Measurements from ENCODE around the gene SMARCB1.

The SMARCB1 gene

DNA sequence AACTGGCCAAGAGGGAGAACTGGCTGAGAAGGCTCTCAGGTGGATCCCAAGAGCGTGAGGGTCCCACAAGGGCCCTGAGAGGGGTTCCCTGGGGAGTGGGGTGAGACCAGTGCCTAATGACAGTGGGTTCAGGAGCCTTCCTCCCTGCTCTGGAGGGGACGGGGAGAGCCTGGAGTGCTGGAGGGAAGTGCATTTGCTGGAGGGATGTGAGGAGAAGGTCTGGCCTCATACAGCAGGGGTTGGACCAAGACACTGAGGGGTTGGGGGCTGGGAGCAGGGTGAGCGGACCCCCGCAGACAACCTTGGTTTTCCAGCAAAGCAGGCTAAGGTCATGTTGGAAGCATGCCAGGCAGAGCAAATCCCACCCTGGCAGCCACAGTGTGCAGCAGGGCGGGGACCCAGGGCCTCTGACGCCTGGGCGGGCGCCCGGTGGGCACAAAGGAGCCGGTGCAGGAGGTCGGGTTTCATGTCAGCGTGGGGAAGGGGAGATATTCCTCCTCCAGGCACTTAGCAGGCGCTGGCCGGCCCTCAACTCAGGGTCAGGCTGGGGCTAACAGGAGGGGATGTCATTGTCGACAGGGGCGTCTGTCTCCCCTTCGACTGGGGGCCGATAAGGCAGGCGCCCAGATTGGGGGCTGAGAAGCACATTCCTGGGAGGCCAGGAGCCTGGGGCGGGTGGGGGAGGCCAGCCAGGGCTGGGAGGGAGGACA, 55.1 kb downstream of the SMARCB1 start:
- TF ChIP-seq, protein P1, sequence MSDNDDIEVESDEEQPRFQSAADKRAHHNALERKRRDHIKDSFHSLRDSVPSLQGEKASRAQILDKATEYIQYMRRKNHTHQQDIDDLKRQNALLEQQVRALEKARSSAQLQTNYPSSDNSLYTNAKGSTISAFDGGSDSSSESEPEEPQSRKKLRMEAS (IDR thresholded peaks at IDR 0.05; ENCODE audit: low read depth, low read length): no peak
- TF ChIP-seq MYC (IDR thresholded peaks at IDR 0.05; ENCODE audit: low read depth, low read length) (no peak), POLR2A (IDR thresholded peaks at IDR 0.05; ENCODE audit: extremely low read depth, insufficient read length) (no peak)
- no peak for DNase-seq (ENCODE audit: low read depth)
- H3K4me3 ChIP-seq (ENCODE audit: low read depth, low read length): no peak overlapping the region

GRCh38 chr22:23842599-23842998, 55.8 kb downstream of the SMARCB1 start:
- no peak overlapping the region for H3K4me3 ChIP-seq (ENCODE audit: low read depth, low read length)
- no peak for DNase-seq (ENCODE audit: low read depth)
- TF ChIP-seq MYC (IDR thresholded peaks at IDR 0.05; ENCODE audit: low read depth, low read length) (no peak), POLR2A (IDR thresholded peaks at IDR 0.05; ENCODE audit: extremely low read depth, insufficient read length) (no peak)
- TF ChIP-seq, protein P2, sequence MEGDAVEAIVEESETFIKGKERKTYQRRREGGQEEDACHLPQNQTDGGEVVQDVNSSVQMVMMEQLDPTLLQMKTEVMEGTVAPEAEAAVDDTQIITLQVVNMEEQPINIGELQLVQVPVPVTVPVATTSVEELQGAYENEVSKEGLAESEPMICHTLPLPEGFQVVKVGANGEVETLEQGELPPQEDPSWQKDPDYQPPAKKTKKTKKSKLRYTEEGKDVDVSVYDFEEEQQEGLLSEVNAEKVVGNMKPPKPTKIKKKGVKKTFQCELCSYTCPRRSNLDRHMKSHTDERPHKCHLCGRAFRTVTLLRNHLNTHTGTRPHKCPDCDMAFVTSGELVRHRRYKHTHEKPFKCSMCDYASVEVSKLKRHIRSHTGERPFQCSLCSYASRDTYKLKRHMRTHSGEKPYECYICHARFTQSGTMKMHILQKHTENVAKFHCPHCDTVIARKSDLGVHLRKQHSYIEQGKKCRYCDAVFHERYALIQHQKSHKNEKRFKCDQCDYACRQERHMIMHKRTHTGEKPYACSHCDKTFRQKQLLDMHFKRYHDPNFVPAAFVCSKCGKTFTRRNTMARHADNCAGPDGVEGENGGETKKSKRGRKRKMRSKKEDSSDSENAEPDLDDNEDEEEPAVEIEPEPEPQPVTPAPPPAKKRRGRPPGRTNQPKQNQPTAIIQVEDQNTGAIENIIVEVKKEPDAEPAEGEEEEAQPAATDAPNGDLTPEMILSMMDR (IDR thresholded peaks at IDR 0.05; ENCODE audit: low read depth, low read length): no peak
- TF ChIP-seq, protein P1 (IDR thresholded peaks at IDR 0.05; ENCODE audit: low read depth, low read length): no peak

DNA sequence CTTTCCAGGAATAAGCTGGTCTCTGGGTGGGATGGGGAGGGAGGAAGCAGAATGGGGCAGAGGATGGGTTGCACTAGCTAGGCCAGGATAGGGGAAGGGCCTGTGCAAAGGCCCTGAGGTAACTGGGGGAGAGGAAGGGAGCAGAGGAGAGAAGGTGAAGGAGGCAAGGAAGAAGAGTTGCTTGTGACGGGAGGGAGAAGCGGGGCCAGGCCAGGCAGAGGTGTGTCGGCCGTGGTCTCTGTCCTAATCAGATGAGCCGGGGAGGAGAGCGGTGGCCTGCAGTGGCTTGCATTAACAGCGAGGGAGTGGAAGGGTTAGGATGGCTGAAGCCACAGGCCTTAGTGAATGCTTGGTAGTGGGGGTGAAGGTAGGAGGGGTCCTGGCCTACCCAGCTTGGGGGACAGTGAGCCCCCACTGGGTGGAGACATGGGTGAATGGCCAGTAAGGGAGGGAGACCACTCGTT, 58.0 kb downstream of the SMARCB1 start:
- DNase-seq (ENCODE audit: low read depth): no peak
- TF ChIP-seq, protein P1 (IDR thresholded peaks at IDR 0.05; ENCODE audit: low read depth, low read length): no peak
- TF ChIP-seq, protein P2 (IDR thresholded peaks at IDR 0.05; ENCODE audit: low read depth, low read length): no peak
- no peak for TF ChIP-seq MYC (IDR thresholded peaks at IDR 0.05; ENCODE audit: low read depth, low read length)
- no peak for TF ChIP-seq POLR2A (IDR thresholded peaks at IDR 0.05; ENCODE audit: extremely low read depth, insufficient read length)
- H3K4me3 ChIP-seq (ENCODE audit: low read depth, low read length): no peak overlapping the region

- no peak for DNase-seq (ENCODE audit: low read depth)
Measured at GRCh38 chr22:23845265-23846080, 58.7 kb downstream of the SMARCB1 start.

DNA sequence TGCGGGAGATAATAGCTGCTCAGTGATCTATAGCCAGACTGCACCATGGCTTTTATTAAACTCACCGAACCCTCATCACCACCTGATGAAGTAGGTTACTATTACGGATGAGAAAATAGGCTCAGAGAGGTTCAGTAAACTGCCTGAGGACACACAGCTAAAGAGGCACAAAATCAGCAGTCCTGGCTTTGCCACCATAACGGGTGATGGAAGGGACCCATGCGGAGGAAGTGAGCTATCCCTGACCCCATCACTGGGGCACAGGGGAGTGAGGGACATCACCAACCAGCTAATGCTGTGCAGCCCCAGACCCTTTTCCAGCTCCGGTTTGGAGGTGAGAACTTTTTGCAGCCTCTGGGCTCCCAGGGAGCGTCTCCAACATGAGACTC, 59.3 kb downstream of the SMARCB1 start:
- no peak overlapping the region for H3K4me3 ChIP-seq (ENCODE audit: low read depth, low read length)
- TF ChIP-seq, protein P2 (IDR thresholded peaks at IDR 0.05; ENCODE audit: low read depth, low read length): no peak
- TF ChIP-seq POLR2A (IDR thresholded peaks at IDR 0.05; ENCODE audit: extremely low read depth, insufficient read length): no peak
- TF ChIP-seq, protein P1 (IDR thresholded peaks at IDR 0.05; ENCODE audit: low read depth, low read length): no peak
- TF ChIP-seq MYC (IDR thresholded peaks at IDR 0.05; ENCODE audit: low read depth, low read length): no peak

More at GRCh38 chr22:23845265-23846080, 58.7 kb downstream of the SMARCB1 start:
- TF ChIP-seq MYC (IDR thresholded peaks at IDR 0.05; ENCODE audit: low read depth, low read length): no peak
- TF ChIP-seq POLR2A (IDR thresholded peaks at IDR 0.05; ENCODE audit: extremely low read depth, insufficient read length): no peak
- no peak overlapping the region for H3K4me3 ChIP-seq (ENCODE audit: low read depth, low read length)

DNA sequence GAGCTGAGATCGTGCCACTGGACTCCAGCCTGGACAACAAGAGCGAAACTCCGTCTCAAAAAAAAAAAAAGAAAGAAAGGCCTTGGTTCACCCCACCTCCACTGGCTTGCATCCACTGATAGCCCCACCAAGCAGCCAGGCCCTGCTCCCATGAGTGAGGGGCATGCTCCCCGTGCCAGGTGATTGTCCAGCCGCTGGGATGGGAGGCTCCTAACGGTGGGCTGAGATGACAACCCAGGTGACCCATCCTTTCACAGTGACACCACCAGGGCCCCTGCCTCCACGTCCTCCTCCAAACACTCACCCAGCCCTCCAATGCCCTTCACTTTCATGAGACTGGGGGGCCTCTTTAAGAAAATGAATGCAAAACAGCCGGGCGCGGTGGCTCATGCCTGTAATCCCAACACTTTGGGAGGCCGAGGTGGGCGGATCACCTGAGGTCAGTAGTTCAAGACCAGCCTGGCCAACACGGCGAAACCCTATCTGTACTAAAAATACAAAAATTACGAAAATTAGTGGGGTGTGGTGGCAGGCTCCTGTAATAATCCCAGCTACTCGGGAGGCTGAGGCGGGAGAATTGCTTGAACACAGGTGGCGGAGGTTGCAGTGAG, 60.6 kb downstream of the SMARCB1 start:
- TF ChIP-seq, protein P2 (IDR thresholded peaks at IDR 0.05; ENCODE audit: low read depth, low read length): no peak
- TF ChIP-seq MYC (IDR thresholded peaks at IDR 0.05; ENCODE audit: low read depth, low read length) (no peak), POLR2A (IDR thresholded peaks at IDR 0.05; ENCODE audit: extremely low read depth, insufficient read length) (no peak)
- TF ChIP-seq, protein P1 (IDR thresholded peaks at IDR 0.05; ENCODE audit: low read depth, low read length): no peak
- H3K4me3 ChIP-seq (ENCODE audit: low read depth, low read length): no peak overlapping the region

More for the DNA sequence above, 59.3 kb downstream of the SMARCB1 start:
- no peak for DNase-seq (ENCODE audit: low read depth)

More for the DNA sequence above, 60.6 kb downstream of the SMARCB1 start:
- no peak for DNase-seq (ENCODE audit: low read depth)
